AG04449 (cell line): ENCODE results near the gene HNRNPU.

Source experiments
- CTCF ChIA-PET: fragments of 350-600 bp; formaldehyde crosslinking; extraction: SDS; loops from one replicate; lab custom pipeline; 2021; ENCODE audit warnings: antibody characterized with exemption; lab: Yijun Ruan, JAX
- POLR2A ChIA-PET: fragments of 400-600, 350-600 bp; formaldehyde crosslinking; extraction: SDS; loops from one replicate; lab custom pipeline; 2020; ENCODE audit warnings: antibody characterized with exemption, inconsistent platforms; lab: Yijun Ruan, JAX
- DNase-seq: peaks from one replicate; pipeline ENCODE4 v3.0.0-alpha.2; 2010; ENCODE audit warnings: low read depth, low spot score
- H3K4me3 ChIP-seq: 2 replicates; pipeline ENCODE4 v1.5.1; 2011; ENCODE audit warnings: low read depth, mild to moderate bottlenecking, control low read depth, low read length
- TF ChIP-seq, protein P1 (sequence below): IDR thresholded peaks from one replicate; pipeline ENCODE4 v1.5.1; 2011; ENCODE audit warnings: mild to moderate bottlenecking, moderate library complexity, low read length, control low read depth, inconsistent platforms; ENCODE audit not compliant: insufficient read depth; ENCODE audit errors: missing control alignments

The HNRNPU gene

DNA sequence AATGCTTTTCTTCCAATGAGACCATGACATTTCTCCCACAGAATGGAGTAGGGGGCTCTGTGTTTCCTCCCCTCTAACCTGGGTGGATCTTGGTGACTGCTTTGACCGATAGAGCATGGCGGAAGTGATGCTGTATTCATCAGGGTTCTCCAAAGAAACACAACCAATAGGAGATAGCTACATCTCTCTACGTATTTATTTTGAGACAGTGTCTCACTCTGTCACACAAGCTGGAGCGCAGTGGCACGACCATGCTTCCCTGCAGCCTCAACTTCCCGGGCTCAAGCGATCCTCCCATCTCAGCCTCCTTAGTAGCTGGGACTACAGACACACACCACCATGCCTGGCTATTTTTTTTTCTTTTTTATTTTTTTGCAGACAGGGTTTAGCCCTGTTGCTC lies 29.5 kb upstream of the HNRNPU start:
- DNase-seq, result no peak
- POLR2A ChIA-PET, result no interaction called here
- CTCF ChIA-PET, result no interaction called here
- no peak overlapping the region for H3K4me3 ChIP-seq
- TF ChIP-seq, protein P1, sequence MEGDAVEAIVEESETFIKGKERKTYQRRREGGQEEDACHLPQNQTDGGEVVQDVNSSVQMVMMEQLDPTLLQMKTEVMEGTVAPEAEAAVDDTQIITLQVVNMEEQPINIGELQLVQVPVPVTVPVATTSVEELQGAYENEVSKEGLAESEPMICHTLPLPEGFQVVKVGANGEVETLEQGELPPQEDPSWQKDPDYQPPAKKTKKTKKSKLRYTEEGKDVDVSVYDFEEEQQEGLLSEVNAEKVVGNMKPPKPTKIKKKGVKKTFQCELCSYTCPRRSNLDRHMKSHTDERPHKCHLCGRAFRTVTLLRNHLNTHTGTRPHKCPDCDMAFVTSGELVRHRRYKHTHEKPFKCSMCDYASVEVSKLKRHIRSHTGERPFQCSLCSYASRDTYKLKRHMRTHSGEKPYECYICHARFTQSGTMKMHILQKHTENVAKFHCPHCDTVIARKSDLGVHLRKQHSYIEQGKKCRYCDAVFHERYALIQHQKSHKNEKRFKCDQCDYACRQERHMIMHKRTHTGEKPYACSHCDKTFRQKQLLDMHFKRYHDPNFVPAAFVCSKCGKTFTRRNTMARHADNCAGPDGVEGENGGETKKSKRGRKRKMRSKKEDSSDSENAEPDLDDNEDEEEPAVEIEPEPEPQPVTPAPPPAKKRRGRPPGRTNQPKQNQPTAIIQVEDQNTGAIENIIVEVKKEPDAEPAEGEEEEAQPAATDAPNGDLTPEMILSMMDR, result no peak

DNA sequence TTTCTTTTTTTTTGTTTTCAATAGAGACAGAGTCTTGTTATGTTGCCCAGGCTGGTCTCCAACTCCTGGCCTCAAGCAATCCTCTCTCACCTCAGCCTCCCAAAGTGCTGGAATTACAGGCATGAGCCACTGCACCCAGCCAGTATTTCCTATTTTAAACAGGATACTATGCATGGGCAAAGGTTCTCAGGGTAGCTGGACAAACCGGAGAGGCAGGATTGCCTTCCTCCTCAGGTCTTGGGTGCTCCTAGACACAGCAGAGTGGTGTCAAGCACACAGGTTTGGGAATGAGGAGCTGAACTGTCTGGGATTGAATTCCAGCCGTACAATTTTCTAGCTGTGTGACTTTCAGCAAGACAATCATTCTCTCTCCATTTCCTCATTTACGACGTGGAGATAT lies 22.9 kb upstream of the HNRNPU start:
- TF ChIP-seq, protein P1, result no peak

GRCh38 chr1:244881552-244882280 lies 17.4 kb upstream of the HNRNPU start:
- ChIA-PET CTCF (no interaction called here), POLR2A (no interaction called here)
- H3K4me3 ChIP-seq, result no peak overlapping the region
- no peak for DNase-seq
- TF ChIP-seq, protein P1, result no peak

More for the DNA sequence above, 22.9 kb upstream of the HNRNPU start:
- H3K4me3 ChIP-seq, result no peak overlapping the region
- ChIA-PET POLR2A (interaction anchor here (0.6 kb wide), 1 partner anchor 34 kb away, joined by 4 read pairs; no protein-coding TSS in a partner anchor), CTCF (no interaction called here)
- no peak for DNase-seq

- CTCF ChIA-PET, result no interaction called here
- no peak for DNase-seq
- TF ChIP-seq, protein P1, result no peak
- POLR2A ChIA-PET, result no interaction called here
- H3K4me3 ChIP-seq, result no peak overlapping the region
Measured at GRCh38 chr1:244878681-244879080, 14.3 kb upstream of the HNRNPU start.

DNA sequence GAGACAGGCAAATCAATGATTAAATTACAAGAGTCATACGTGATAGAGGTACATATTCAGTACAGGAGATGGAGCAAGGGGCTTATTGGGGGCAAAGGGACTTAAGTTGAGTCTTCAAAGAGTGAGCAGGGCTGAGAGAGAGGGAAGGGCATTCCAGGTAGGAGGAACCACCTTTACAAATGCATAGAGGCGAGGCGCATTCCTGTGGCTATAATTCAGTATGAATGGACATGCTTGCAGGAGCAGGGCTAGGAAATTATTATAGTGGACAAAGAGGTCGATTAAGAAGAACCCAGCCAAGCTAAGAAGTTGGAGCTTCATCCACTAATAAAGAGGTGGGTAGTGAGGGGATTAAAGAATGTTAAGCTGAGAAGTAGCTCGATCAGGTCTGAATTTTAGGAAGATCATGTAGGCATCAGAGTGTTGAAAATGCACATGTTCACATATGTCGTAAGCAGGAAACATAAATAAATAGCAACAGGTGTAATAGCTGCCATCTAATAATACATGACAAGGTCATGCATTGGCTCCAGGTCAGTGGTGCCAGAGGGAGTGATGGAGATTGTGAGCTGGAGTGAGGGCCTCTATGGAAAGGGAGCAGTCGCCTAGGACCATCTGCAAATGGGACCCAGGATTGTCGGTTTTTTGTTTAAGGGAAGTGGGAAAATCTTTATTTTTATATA lies 12.0 kb upstream of the HNRNPU start:
- CTCF ChIA-PET, result no interaction called here
- TF ChIP-seq, protein P1, result no peak
- POLR2A ChIA-PET, result no interaction called here
- no peak overlapping the region for H3K4me3 ChIP-seq
- DNase-seq, result no peak

- no peak overlapping the region for H3K4me3 ChIP-seq
- ChIA-PET POLR2A (no interaction called here), CTCF (interaction anchor here (1.0 kb wide), 1 partner anchor 11 kb away, joined by 4 read pairs; the partner anchor contains the start of gene HNRNPU)
- TF ChIP-seq, protein P1, result no peak
- DNase-seq, result no peak
Measured at GRCh38 chr1:244874974-244875579, 10.7 kb upstream of the HNRNPU start.
